H1 (cell line): ENCODE measurements around the gene VWA5A.

Source experiments
- BACH1 ChIP-seq: IDR thresholded peaks from 2 replicates; pipeline ENCODE4 v1.6.1; 2012; ENCODE audit warnings: low read length, improper control_type of control experiment
- BRCA1 ChIP-seq: IDR thresholded peaks from 2 replicates; pipeline ENCODE4 v1.6.1; 2012; ENCODE audit warnings: low read depth, low read length, improper control_type of control experiment
- CTCF ChIP-seq, 3 experiments: IDR thresholded peaks; 1 replicate in 2 of 3; 2 replicates in 1 of 3; pipeline versions ENCODE4 v1.5.1 to v1.6.1; 2011; ENCODE audit warnings: low read length in 3 of 3, mild to moderate bottlenecking in 3 of 3, inconsistent platforms in 2 of 3, low read depth in 1 of 3, moderate library complexity in 1 of 3; ENCODE audit not compliant: insufficient read depth in 1 of 3; ENCODE audit errors: control extremely low read depth in 1 of 3
- EP300 ChIP-seq, 2 experiments: IDR thresholded peaks; 1 replicate in 1 of 2; 2 replicates in 1 of 2; pipeline ENCODE4 v1.6.1; 2011 to 2012; ENCODE audit warnings: low read depth in 2 of 2, low read length in 2 of 2, mild to moderate bottlenecking in 2 of 2, borderline replicate concordance in 1 of 2, inconsistent platforms in 1 of 2, moderate library complexity in 1 of 2
- EZH2 ChIP-seq: fragments of 200-600 bp; sonication (generic); IDR thresholded peaks from 2 replicates; pipeline ENCODE4 v1.7.1; 2012; ENCODE audit warnings: low read depth, mild to moderate bottlenecking, moderate library complexity, low read length, inconsistent platforms; ENCODE audit not compliant: severe bottlenecking
- JUN ChIP-seq: IDR thresholded peaks from 2 replicates; pipeline ENCODE4 v1.6.1; 2011; ENCODE audit warnings: low read depth, mild to moderate bottlenecking, improper control_type of control experiment, low read length
- MAFK ChIP-seq: IDR thresholded peaks from 2 replicates; pipeline ENCODE4 v1.6.1; 2012; ENCODE audit warnings: low read depth, mild to moderate bottlenecking, improper control_type of control experiment, low read length
- MAX ChIP-seq: IDR thresholded peaks from 2 replicates; pipeline ENCODE4 v1.6.1; 2012; ENCODE audit warnings: inconsistent platforms
- POLR2A ChIP-seq, 2 experiments: IDR thresholded peaks; 1 replicate in 1 of 2; 2 replicates in 1 of 2; pipeline ENCODE4 v1.6.1; 2011; ENCODE audit warnings: low read depth in 2 of 2, low read length in 2 of 2, mild to moderate bottlenecking in 2 of 2; ENCODE audit errors: control extremely low read depth in 1 of 2
- POLR2AphosphoS5 ChIP-seq: IDR thresholded peaks from 2 replicates; pipeline ENCODE4 v1.6.1; 2011; ENCODE audit warnings: low read depth, low read length
- RAD21 ChIP-seq, 2 experiments: IDR thresholded peaks in 1 of 2; conservative IDR thresholded peaks in 1 of 2; 2 replicates each; pipeline ENCODE4 v1.6.1; 2011; ENCODE audit warnings: low read depth in 2 of 2, low read length in 2 of 2, improper control_type of control experiment in 1 of 2, inconsistent platforms in 1 of 2, mild to moderate bottlenecking in 1 of 2, moderate library complexity in 1 of 2
- SAP30 ChIP-seq: fragments of 300-600 bp; sonication (generic); IDR thresholded peaks from 2 replicates; pipeline ENCODE4 v1.7.1; 2012; ENCODE audit warnings: low read length, moderate library complexity, mild to moderate bottlenecking, inconsistent platforms; ENCODE audit not compliant: insufficient read depth, insufficient replicate concordance
- SP1 ChIP-seq: IDR thresholded peaks from 2 replicates; pipeline ENCODE4 v1.6.1; 2011; ENCODE audit warnings: low read depth, low read length
- YY1 ChIP-seq: IDR thresholded peaks from 2 replicates; pipeline ENCODE4 v1.6.1; 2011; ENCODE audit warnings: low read depth, mild to moderate bottlenecking, low read length

- TF ChIP-seq BRCA1 (no peak), EZH2 (no peak), YY1 (no peak), EP300 (IDR thresholded peaks at IDR 0.05; ENCODE audit: borderline replicate concordance in 1 of 2, low read depth in 2 of 2, low read length in 2 of 2) (no peak), POLR2AphosphoS5 (no peak), CTCF (IDR thresholded peaks at IDR 0.05; ENCODE audit: control extremely low read depth in 1 of 3, insufficient read depth in 1 of 3, low read depth in 1 of 3, low read length in 3 of 3) (peak; percentile 20 to 61 (median 60)), BACH1 (no peak), SP1 (no peak), JUN (no peak), RAD21 (IDR thresholded peaks at IDR 0.05 in 1 of 2, conservative IDR thresholded peaks at IDR 0.05 in 1 of 2; ENCODE audit: low read depth in 2 of 2, low read length in 2 of 2) (peak; percentile 47 to 55), MAX (no peak), SAP30 (no peak), POLR2A (IDR thresholded peaks at IDR 0.05; ENCODE audit: control extremely low read depth in 1 of 2, low read depth in 2 of 2, low read length in 2 of 2) (no peak), MAFK (no peak)
These were observed 8.4 kb downstream of the VWA5A start for GRCh38 chr11:124123622-124124021.
